SK-N-SH (cell line): ENCODE results near the gene KRT85. TPM values are rescaled to one million over a fixed set of nuclear protein-coding genes. Genes with fewer than 3 reads are reported as not detected.

Source experiments
- CTCF ChIA-PET: fragments of 300-600, 350-600 bp; formaldehyde crosslinking; extraction: SDS; loops from one replicate; lab custom pipeline; 2021; lab: Yijun Ruan, JAX
- POLR2A ChIA-PET: fragments of 350-600 bp; sonication (Branson Sonifier 250); formaldehyde crosslinking; extraction: SDS; loops from one replicate; lab custom pipeline; 2020; ENCODE audit warnings: antibody characterized with exemption, inconsistent platforms; lab: Yijun Ruan, JAX
- DNase-seq: peaks from one replicate; pipeline ENCODE4 v3.0.0; 2012
- H2AFZ ChIP-seq: fragments of 200-600 bp; sonication (generic); 2 replicates; pipeline ENCODE4 v1.8.1; 2016; ENCODE audit warnings: antibody characterized with exemption, mild to moderate bottlenecking, low read depth
- H3F3A ChIP-seq: fragments of 200-600 bp; sonication (generic); replicated peaks from 2 replicates; pipeline ENCODE3; 2016; ENCODE audit warnings: antibody characterized with exemption, mild to moderate bottlenecking; ENCODE audit not compliant: insufficient read depth
- H3K27ac ChIP-seq, 2 experiments: fragments of 200-500 bp in 1 of 2; fragments of 200-600 bp in 1 of 2; sonication (Bioruptor generic) in 1 of 2; sonication (generic), shearing (Covaris generic) in 1 of 2; 2 replicates each; pipeline versions ENCODE4 v1.5.1 to v1.6.1; 2014 to 2016; ENCODE audit warnings: low read depth in 2 of 2, inconsistent platforms in 1 of 2, low read length in 1 of 2, mild to moderate bottlenecking in 1 of 2, mixed read lengths in 1 of 2
- H3K27me3 ChIP-seq: fragments of 200-600 bp; sonication (generic), shearing (Covaris generic); 2 replicates; pipeline ENCODE4 v1.6.1; 2016; ENCODE audit warnings: mixed run types; ENCODE audit not compliant: insufficient read depth
- H3K36me3 ChIP-seq, 2 experiments: fragments of 200-500 bp in 1 of 2; fragments of 200-600 bp in 1 of 2; sonication (Bioruptor generic) in 1 of 2; sonication (generic) in 1 of 2; replicated peaks in 1 of 2; 2 replicates each; pipeline versions ENCODE3 to v1.5.1; 2014 to 2016; ENCODE audit warnings: low read length in 1 of 2, mild to moderate bottlenecking in 1 of 2; ENCODE audit not compliant: insufficient read depth in 2 of 2, control insufficient read depth in 1 of 2
- H3K4me1 ChIP-seq, 2 experiments: fragments of 200-500 bp in 1 of 2; fragments of 200-600 bp in 1 of 2; sonication (Bioruptor generic) in 1 of 2; sonication (generic), shearing (Covaris generic) in 1 of 2; 2 replicates each; pipeline versions ENCODE4 v1.5.1 to v1.6.1; 2014 to 2016; ENCODE audit warnings: low read depth in 1 of 2, low read length in 1 of 2, mixed run types in 1 of 2; ENCODE audit not compliant: insufficient read depth in 2 of 2, control insufficient read depth in 1 of 2
- H3K4me2 ChIP-seq: fragments of 200-600 bp; sonication (generic), shearing (Covaris generic); 2 replicates; pipeline ENCODE4 v1.6.1; 2017; ENCODE audit warnings: mixed run types
- H3K4me3 ChIP-seq, 2 experiments: fragments of 200-500 bp in 1 of 2; fragments of 200-600 bp in 1 of 2; sonication (Bioruptor generic) in 1 of 2; sonication (generic), shearing (Covaris generic) in 1 of 2; 2 replicates each; pipeline versions ENCODE4 v1.5.1 to v1.8.1; 2014 to 2016; ENCODE audit warnings: low read depth in 2 of 2, inconsistent platforms in 1 of 2, low read length in 1 of 2, mild to moderate bottlenecking in 1 of 2, mixed read lengths in 1 of 2, moderate library complexity in 1 of 2
- H3K79me2 ChIP-seq: fragments of 200-600 bp; sonication (generic); 2 replicates; pipeline ENCODE4 v1.8.1; 2017; ENCODE audit warnings: mild to moderate bottlenecking; ENCODE audit not compliant: insufficient read depth
- H3K9ac ChIP-seq: fragments of 200-600 bp; sonication (generic); 2 replicates; pipeline ENCODE4 v1.6.1; 2017; ENCODE audit warnings: mixed run types
- H3K9me2 ChIP-seq: fragments of 200-600 bp; sonication (generic); 2 replicates; pipeline ENCODE4 v1.6.1; 2017; ENCODE audit warnings: mixed run types
- H3K9me3 ChIP-seq: fragments of 200-600 bp; sonication (generic); 2 replicates; pipeline ENCODE4 v1.6.1; 2017; ENCODE audit warnings: mixed run types, mild to moderate bottlenecking, moderate library complexity
- H4K20me1 ChIP-seq: fragments of 200-600 bp; sonication (generic); 2 replicates; pipeline ENCODE4 v1.6.1; 2017; ENCODE audit warnings: mild to moderate bottlenecking, mixed run types; ENCODE audit not compliant: insufficient read depth
- CHD2 ChIP-seq: fragments of 150-350 bp; IDR thresholded peaks from 2 replicates; pipeline ENCODE4 v1.6.1; 2018; ENCODE audit warnings: low read length; ENCODE audit not compliant: partially characterized antibody
- EP300 ChIP-seq, 2 experiments: IDR thresholded peaks; 2 replicates each; pipeline versions ENCODE4 v1.4.0 to v1.6.1; 2012; ENCODE audit warnings: borderline replicate concordance in 1 of 2, low read depth in 1 of 2, low read length in 1 of 2
- EZH2phosphoT487 ChIP-seq: fragments of 200-600 bp; sonication (generic); IDR thresholded peaks from 2 replicates; pipeline ENCODE4 v1.6.1; 2017; ENCODE audit warnings: low read depth, mixed run types, mild to moderate bottlenecking, antibody characterized with exemption, moderate library complexity, borderline replicate concordance
- FOSL2 ChIP-seq: IDR thresholded peaks from 2 replicates; pipeline ENCODE4 v1.4.0; 2012; ENCODE audit warnings: low read depth, mild to moderate bottlenecking, moderate library complexity, borderline replicate concordance
- FOXJ3 ChIP-seq: sonication (generic); formaldehyde crosslinking; IDR thresholded peaks from 2 replicates; pipeline ENCODE4 v1.5.1; 2020; ENCODE audit warnings: mild to moderate bottlenecking, missing genetic modification reagents
- JUND ChIP-seq: IDR thresholded peaks from 2 replicates; pipeline ENCODE4 v1.4.0; 2012
- MXI1 ChIP-seq: IDR thresholded peaks from 2 replicates; pipeline ENCODE4 v1.6.1; 2012; ENCODE audit warnings: mild to moderate bottlenecking, low read depth, low read length, improper control_type of control experiment
- NRF1 ChIP-seq: IDR thresholded peaks from 2 replicates; pipeline ENCODE4 v1.6.1; 2012; ENCODE audit warnings: low read depth, mild to moderate bottlenecking, low read length
- POLR2AphosphoS5 ChIP-seq: IDR thresholded peaks from 2 replicates; pipeline ENCODE4 v1.6.1; 2012; ENCODE audit warnings: low read depth, low read length
- RAD21 ChIP-seq: IDR thresholded peaks from 2 replicates; pipeline ENCODE4 v1.6.1; 2012; ENCODE audit warnings: mild to moderate bottlenecking, low read length
- REST ChIP-seq: IDR thresholded peaks from 2 replicates; pipeline ENCODE4 v1.6.1; 2012; ENCODE audit warnings: mild to moderate bottlenecking, low read depth, low read length, moderate library complexity
- RFX5 ChIP-seq: IDR thresholded peaks from 2 replicates; pipeline ENCODE4 v1.6.1; 2012; ENCODE audit warnings: mild to moderate bottlenecking, improper control_type of control experiment, low read length
- SIN3A ChIP-seq: IDR thresholded peaks from 2 replicates; pipeline ENCODE4 v1.6.1; 2012; ENCODE audit warnings: low read depth, mild to moderate bottlenecking, low read length, moderate library complexity, borderline replicate concordance
- SMC3 ChIP-seq: IDR thresholded peaks from 2 replicates; pipeline ENCODE4 v1.6.1; 2012; ENCODE audit warnings: low read depth, low read length, improper control_type of control experiment
- TAF1 ChIP-seq: IDR thresholded peaks from 2 replicates; pipeline ENCODE4 v1.6.1; 2012; ENCODE audit warnings: low read depth, mild to moderate bottlenecking, low read length, moderate library complexity, borderline replicate concordance
- TCF12 ChIP-seq: IDR thresholded peaks from 2 replicates; pipeline ENCODE4 v1.4.0; 2012
- TEAD4 ChIP-seq: IDR thresholded peaks from 2 replicates; pipeline ENCODE4 v1.4.0; 2012; ENCODE audit warnings: mild to moderate bottlenecking, borderline replicate concordance; ENCODE audit not compliant: insufficient read depth
- YY1 ChIP-seq: IDR thresholded peaks from 2 replicates; pipeline ENCODE4 v1.4.0; 2012; ENCODE audit warnings: low read depth, mild to moderate bottlenecking
- WGBS: methylation state at CpG from one replicate; pipeline ENCODE4 v1.1.6; 2017; ENCODE audit warnings: low lambda C conversion rate; 5-methylcytosine and 5-hydroxymethylcytosine counted together
- polyA plus RNA-seq, 3 experiments: library from polyadenylated mRNA; depleted of rRNA; stranded (reverse); fragments of >200 nt; gene quantifications; 2 replicates each; pipeline ENCODE4 v1.2.3, GENCODE V29; 2012
- TF ChIP-seq, protein P1 (sequence below): IDR thresholded peaks from 2 replicates; pipeline ENCODE4 v1.4.0; 2012; ENCODE audit warnings: low read depth, borderline replicate concordance
- TF ChIP-seq, protein P2 (sequence below): IDR thresholded peaks from 2 replicates; pipeline ENCODE4; 2012
- TF ChIP-seq, protein P3 (sequence below): fragments of 150-350 bp; IDR thresholded peaks from 2 replicates; pipeline ENCODE4 v1.6.1; 2017; ENCODE audit warnings: antibody characterized with exemption, low read length, low read depth, borderline replicate concordance
- TF ChIP-seq, protein P4 (sequence below): IDR thresholded peaks from 2 replicates; pipeline ENCODE4 v1.4.0; 2012; ENCODE audit warnings: low read depth

The KRT85 gene
- polyA plus RNA-seq, 1 of the 3 experiments (the other 2 are of a cell fraction), result not detected

GRCh38 chr12:52378091-52378490, 10.8 kb upstream of the KRT85 start (continued):
- TF ChIP-seq REST (no peak), YY1 (no peak), TCF12 (no peak), EZH2phosphoT487 (no peak), FOXJ3 (no peak), TAF1 (no peak), TEAD4 (no peak), EP300 (IDR thresholded peaks at IDR 0.05; ENCODE audit: borderline replicate concordance in 1 of 2, low read depth in 1 of 2, low read length in 1 of 2) (no peak), SIN3A (no peak)

- no peaks in the 10 kb centered on the region for H3F3A ChIP-seq
- no peak overlapping the region for H3K4me3 ChIP-seq
- H3K9ac ChIP-seq, result no peak overlapping the region
- no peaks in the 10 kb centered on the region for H3K9me2 ChIP-seq
- peaks cover 7% of the 10 kb centered on the region; the same call in 1 of the 2 replicates for H3K9me3 ChIP-seq
- no peak for DNase-seq
- H4K20me1 ChIP-seq, result no peaks in the 10 kb centered on the region
- H3K27me3 ChIP-seq, result peaks cover 48% of the 10 kb centered on the region
- no peaks in the 10 kb centered on the region for H3K36me3 ChIP-seq
- no peak overlapping the region for H2AFZ ChIP-seq
- no peak overlapping the region for H3K27ac ChIP-seq
- POLR2A ChIA-PET, result no interaction called here
- 27% methylated on average over 6 of the region's 8 CpGs for WGBS
- TF ChIP-seq, protein P1, sequence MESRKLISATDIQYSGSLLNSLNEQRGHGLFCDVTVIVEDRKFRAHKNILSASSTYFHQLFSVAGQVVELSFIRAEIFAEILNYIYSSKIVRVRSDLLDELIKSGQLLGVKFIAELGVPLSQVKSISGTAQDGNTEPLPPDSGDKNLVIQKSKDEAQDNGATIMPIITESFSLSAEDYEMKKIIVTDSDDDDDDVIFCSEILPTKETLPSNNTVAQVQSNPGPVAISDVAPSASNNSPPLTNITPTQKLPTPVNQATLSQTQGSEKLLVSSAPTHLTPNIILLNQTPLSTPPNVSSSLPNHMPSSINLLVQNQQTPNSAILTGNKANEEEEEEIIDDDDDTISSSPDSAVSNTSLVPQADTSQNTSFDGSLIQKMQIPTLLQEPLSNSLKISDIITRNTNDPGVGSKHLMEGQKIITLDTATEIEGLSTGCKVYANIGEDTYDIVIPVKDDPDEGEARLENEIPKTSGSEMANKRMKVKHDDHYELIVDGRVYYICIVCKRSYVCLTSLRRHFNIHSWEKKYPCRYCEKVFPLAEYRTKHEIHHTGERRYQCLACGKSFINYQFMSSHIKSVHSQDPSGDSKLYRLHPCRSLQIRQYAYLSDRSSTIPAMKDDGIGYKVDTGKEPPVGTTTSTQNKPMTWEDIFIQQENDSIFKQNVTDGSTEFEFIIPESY, result no peak
- TF ChIP-seq, protein P2, sequence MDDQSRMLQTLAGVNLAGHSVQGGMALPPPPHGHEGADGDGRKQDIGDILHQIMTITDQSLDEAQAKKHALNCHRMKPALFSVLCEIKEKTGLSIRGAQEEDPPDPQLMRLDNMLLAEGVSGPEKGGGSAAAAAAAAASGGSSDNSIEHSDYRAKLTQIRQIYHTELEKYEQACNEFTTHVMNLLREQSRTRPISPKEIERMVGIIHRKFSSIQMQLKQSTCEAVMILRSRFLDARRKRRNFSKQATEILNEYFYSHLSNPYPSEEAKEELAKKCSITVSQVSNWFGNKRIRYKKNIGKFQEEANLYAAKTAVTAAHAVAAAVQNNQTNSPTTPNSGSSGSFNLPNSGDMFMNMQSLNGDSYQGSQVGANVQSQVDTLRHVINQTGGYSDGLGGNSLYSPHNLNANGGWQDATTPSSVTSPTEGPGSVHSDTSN, result no peak
- TF ChIP-seq NRF1 (no peak), TAF1 (no peak), RFX5 (no peak), TEAD4 (no peak), CHD2 (no peak), FOSL2 (no peak), FOXJ3 (no peak), SMC3 (no peak), TCF12 (no peak), SIN3A (no peak), JUND (no peak), MXI1 (no peak), POLR2AphosphoS5 (no peak), RAD21 (no peak)
- TF ChIP-seq, protein P3, sequence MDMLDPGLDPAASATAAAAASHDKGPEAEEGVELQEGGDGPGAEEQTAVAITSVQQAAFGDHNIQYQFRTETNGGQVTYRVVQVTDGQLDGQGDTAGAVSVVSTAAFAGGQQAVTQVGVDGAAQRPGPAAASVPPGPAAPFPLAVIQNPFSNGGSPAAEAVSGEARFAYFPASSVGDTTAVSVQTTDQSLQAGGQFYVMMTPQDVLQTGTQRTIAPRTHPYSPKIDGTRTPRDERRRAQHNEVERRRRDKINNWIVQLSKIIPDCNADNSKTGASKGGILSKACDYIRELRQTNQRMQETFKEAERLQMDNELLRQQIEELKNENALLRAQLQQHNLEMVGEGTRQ, result no peak
- TF ChIP-seq, protein P4, sequence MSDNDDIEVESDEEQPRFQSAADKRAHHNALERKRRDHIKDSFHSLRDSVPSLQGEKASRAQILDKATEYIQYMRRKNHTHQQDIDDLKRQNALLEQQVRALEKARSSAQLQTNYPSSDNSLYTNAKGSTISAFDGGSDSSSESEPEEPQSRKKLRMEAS, result no peak
- H3K4me2 ChIP-seq, result no peak overlapping the region
- CTCF ChIA-PET, result interaction anchor here (0.8 to 6.5 kb wide), 4 partner anchors 130 to 502 kb away, joined by 3 to 58 read pairs (median 3); no protein-coding TSS in a partner anchor
- no peaks in the 10 kb centered on the region; a peak in 1 of 4 replicates for H3K4me1 ChIP-seq
- H3K79me2 ChIP-seq, result no peaks in the 10 kb centered on the region
Observed at GRCh38 chr12:52377266-52377665, 10.0 kb upstream of the KRT85 start.
